Thyroid gland (tissue), 4 donors: Measurements from ENCODE around the gene SORD. TPM values are rescaled to one million over a fixed set of nuclear protein-coding genes. Genes with fewer than 3 reads are reported as not detected.
"Not testable (repeated sequence)": the region's sequence is repeated elsewhere in the genome, so short reads cannot be mapped to it uniquely, and the experiment has no call there.

ENCODE experiments used
- DNase-seq, 2 donors: peaks; one replicate each; pipeline ENCODE4 v3.0.0-alpha.2; 2019
- H3K27ac ChIP-seq, 3 donors: fragments of 200-600 bp; sonication (generic); 1 replicate in 2 of 3; 2 replicates in 1 of 3; pipeline ENCODE4 v1.5.1; 2016 to 2019; ENCODE audit warnings: mild to moderate bottlenecking in 1 of 3, moderate library complexity in 1 of 3
- H3K27me3 ChIP-seq: fragments of 200-600 bp; sonication (generic); one replicate; pipeline ENCODE4 v1.5.1; 2019
- H3K36me3 ChIP-seq, 2 donors: fragments of 200-600 bp; sonication (generic); one replicate each; pipeline ENCODE4 v1.5.1; 2016 to 2019
- H3K4me1 ChIP-seq, 2 donors: fragments of 200-600 bp; sonication (generic); one replicate each; pipeline ENCODE4 v1.5.1; 2017 to 2019
- H3K4me3 ChIP-seq, 3 donors: fragments of 200-600 bp; sonication (generic); replicated peaks in 1 of 3; 1 replicate in 2 of 3; 2 replicates in 1 of 3; pipeline ENCODE4 v1.5.1; 2016; ENCODE audit warnings: mild to moderate bottlenecking in 1 of 3
- H3K9me3 ChIP-seq: fragments of 200-600 bp; sonication (generic); one replicate; pipeline ENCODE4 v1.5.1; 2017
- CTCF ChIP-seq, 6 experiments: fragments of 200-600 bp in 3 of 6; fragments of 450-650 bp in 3 of 6; sonication (generic) in 3 of 6; IDR thresholded peaks; one replicate each; pipeline ENCODE4 v1.5.1; 2016 to 2019; ENCODE audit warnings: antibody characterized with exemption in 6 of 6, mild to moderate bottlenecking in 2 of 6, inconsistent platforms in 1 of 6, moderate library complexity in 1 of 6
- POLR2A ChIP-seq, 2 donors: fragments of 450-650 bp; IDR thresholded peaks; one replicate each; pipeline ENCODE4 v1.6.1; 2017; ENCODE audit warnings: antibody characterized with exemption in 2 of 2, mild to moderate bottlenecking in 2 of 2, moderate library complexity in 1 of 2
- WGBS, 2 donors: methylation state at CpG; one replicate each; pipeline ENCODE4 v1.1.5; 2017; 5-methylcytosine and 5-hydroxymethylcytosine counted together
- intact Hi-C: fragments of 100-400 bp; cut with DNase I; formaldehyde crosslinking; loops from one replicate; pipeline ENCODE4 v1.15.1; 2023
- total RNA-seq, 4 donors: library from RNA; depleted of rRNA; stranded (reverse); fragments of >200 nt; gene quantifications; one replicate each; pipeline ENCODE4 v1.2.3, GENCODE V29; 2016

The SORD gene
- total RNA-seq, 4 donors from 2014 or later: 241 to 831 (median 477) TPM

- Histone ChIP-seq H3K36me3 (peaks cover 0 to 6% of the 10 kb centered on the region in 2 donors), H3K9me3 (no peaks in the 10 kb centered on the region), H3K4me1 (peaks cover 35 to 52% of the 10 kb centered on the region in 2 donors), H3K27me3 (no peaks in the 10 kb centered on the region), H3K4me3 (no peak overlapping the region), H3K27ac (peak overlapping the region; percentile 56 to 70 (median 59))
- intact Hi-C loops: loop anchor here (10.0 kb wide), 2 partner anchors 56 to 84 kb away; partner anchors contain the start of genes DUOX2 and DUOXA2
- no peak for TF ChIP-seq CTCF (IDR thresholded peaks at IDR 0.05)
- no peak for TF ChIP-seq POLR2A (IDR thresholded peaks at IDR 0.05)
- WGBS, 2 donors: 58 to 84% methylated on average over 3 of the region's 3 CpGs
- peak in 1 of 2 donors; percentile 26 for DNase-seq
Measured at GRCh38 chr15:45030743-45031142, 7.7 kb downstream of the SORD start.

GRCh38 chr15:45031522-45032028 is 8.6 kb downstream of the SORD start:
- intact Hi-C loops: loop anchor here (10.0 kb wide), 2 partner anchors 57 to 83 kb away; partner anchors contain the start of genes DUOX2 and DUOXA2
- not testable (repeated sequence) for H3K4me3 ChIP-seq
- WGBS, 2 donors: 82 to 86% methylated on average over 4 of the region's 4 CpGs

GRCh38 chr15:45032501-45032900 is 9.5 kb downstream of the SORD start:
- H3K36me3 ChIP-seq: peaks cover 0 to 13% of the 10 kb centered on the region in 2 donors
- not testable (repeated sequence) for H3K27me3 ChIP-seq, H3K4me3 ChIP-seq, H3K9me3 ChIP-seq
- intact Hi-C loops: loop anchor here (10.0 kb wide), 2 partner anchors 58 to 82 kb away; partner anchors contain the start of genes DUOX2 and DUOXA2
- H3K4me1 ChIP-seq: peaks cover 42 to 57% of the 10 kb centered on the region in 2 donors
- peak overlapping the region in 2 of 3 donors; percentile 26 to 56 for H3K27ac ChIP-seq
- peak; percentile 76 to 78 for DNase-seq
- 27 to 29% methylated on average over 2 of the region's 2 CpGs for WGBS, 2 donors

More at GRCh38 chr15:45031522-45032028, 8.6 kb downstream of the SORD start:
- H3K36me3 ChIP-seq: peaks cover 0 to 13% of the 10 kb centered on the region in 2 donors
- not testable (repeated sequence) for H3K9me3 ChIP-seq, H3K27me3 ChIP-seq, DNase-seq
- H3K27ac ChIP-seq: peak overlapping the region; percentile 56 to 70 (median 59)
- peaks cover 42 to 58% of the 10 kb centered on the region in 2 donors for H3K4me1 ChIP-seq

- not testable (repeated sequence) for H3K4me3 ChIP-seq, H3K9me3 ChIP-seq, DNase-seq, H3K27me3 ChIP-seq
- Histone ChIP-seq H3K36me3 (peaks cover 0 to 13% of the 10 kb centered on the region in 2 donors), H3K4me1 (peaks cover 49 to 62% of the 10 kb centered on the region in 2 donors), H3K27ac (peak overlapping the region; percentile 63 to 83 (median 74))
- intact Hi-C loops: loop anchor here (10.0 kb wide), 2 partner anchors 59 to 81 kb away; partner anchors contain the start of genes DUOX2 and DUOXA2
- WGBS, 2 donors: 76 to 90% methylated on average over 3 to 4 of the region's 4 CpGs
Measured at GRCh38 chr15:45034087-45034486, 11.1 kb downstream of the SORD start.

- not testable (repeated sequence) for H3K27me3 ChIP-seq, H3K9me3 ChIP-seq, H3K36me3 ChIP-seq, H3K4me3 ChIP-seq
- DNase-seq: peak; percentile 34 to 48
- intact Hi-C loops: loop anchor here (10.0 kb wide), 2 partner anchors 60 to 80 kb away; partner anchors contain the start of genes DUOX2 and DUOXA2
- WGBS, 2 donors: 81 to 91% methylated on average over 14 to 50 of the region's 56 CpGs
- H3K27ac ChIP-seq: peak overlapping the region; percentile 63 to 83 (median 74)
- H3K4me1 ChIP-seq: peaks cover 44 to 59% of the 10 kb centered on the region in 2 donors
Measured at GRCh38 chr15:45034600-45035375, 11.8 kb downstream of the SORD start.

GRCh38 chr15:45036812-45037781 is 14.1 kb downstream of the SORD start:
- not testable (repeated sequence) for H3K36me3 ChIP-seq, H3K27me3 ChIP-seq, H3K4me3 ChIP-seq, H3K9me3 ChIP-seq
- TF ChIP-seq POLR2A (IDR thresholded peaks at IDR 0.05) (peak in 1 of 2 donors; percentile 44), CTCF (IDR thresholded peaks at IDR 0.05) (peak; percentile 61 to 99 (median 87))
- peak overlapping the region; percentile 29 to 76 (median 56) for H3K27ac ChIP-seq
- peaks cover 38 to 43% of the 10 kb centered on the region in 2 donors for H3K4me1 ChIP-seq
- intact Hi-C loops: loop anchor here (10.0 kb wide), 2 partner anchors 62 to 78 kb away; partner anchors contain the start of genes DUOX2 and DUOXA2
- DNase-seq: peak; percentile 88 to 92
- 11 to 15% methylated on average over 6 of the region's 6 CpGs for WGBS, 2 donors
